ENCODE measurements around the gene NOTCH3.

NOTCH3 gene

DNA sequence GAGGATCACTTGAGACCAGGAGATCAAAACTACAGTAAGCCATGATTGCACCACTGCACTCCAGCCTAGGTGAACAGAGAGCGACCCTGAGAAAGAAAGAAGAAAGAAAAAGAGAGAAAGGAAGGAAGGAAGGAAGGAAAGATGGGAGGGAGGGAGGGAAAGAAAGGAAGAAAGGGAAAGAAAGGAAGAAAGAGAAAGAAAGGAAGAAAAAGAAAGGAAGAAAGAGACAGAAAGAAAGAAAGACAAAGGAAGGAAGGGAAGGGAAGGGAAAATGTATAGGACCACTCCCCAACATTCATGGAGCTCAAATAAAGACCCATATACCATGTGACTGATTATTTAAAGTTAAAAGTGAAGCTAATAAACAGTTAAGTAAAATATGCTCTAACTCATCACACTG is 53.7 kb downstream of the NOTCH3 start:
- H3K4me1 ChIP-seq (ENCODE audit: insufficient read depth, low read length, severe bottlenecking): no peaks in the 10 kb centered on the region
- no peaks in the 10 kb centered on the region for H3F3A ChIP-seq (ENCODE audit: insufficient read depth, low read length)
- no peaks in the 10 kb centered on the region for H3K9me3 ChIP-seq (ENCODE audit: low read length)
- H3K9ac ChIP-seq (ENCODE audit: low read length): no peak overlapping the region
- no peak overlapping the region for H3K4me3 ChIP-seq (ENCODE audit: low read depth, low read length, poor library complexity, severe bottlenecking)
- no peak for TF ChIP-seq EZH2 (IDR thresholded peaks at IDR 0.05; ENCODE audit: borderline replicate concordance, low read length)
- TF ChIP-seq, protein P1, sequence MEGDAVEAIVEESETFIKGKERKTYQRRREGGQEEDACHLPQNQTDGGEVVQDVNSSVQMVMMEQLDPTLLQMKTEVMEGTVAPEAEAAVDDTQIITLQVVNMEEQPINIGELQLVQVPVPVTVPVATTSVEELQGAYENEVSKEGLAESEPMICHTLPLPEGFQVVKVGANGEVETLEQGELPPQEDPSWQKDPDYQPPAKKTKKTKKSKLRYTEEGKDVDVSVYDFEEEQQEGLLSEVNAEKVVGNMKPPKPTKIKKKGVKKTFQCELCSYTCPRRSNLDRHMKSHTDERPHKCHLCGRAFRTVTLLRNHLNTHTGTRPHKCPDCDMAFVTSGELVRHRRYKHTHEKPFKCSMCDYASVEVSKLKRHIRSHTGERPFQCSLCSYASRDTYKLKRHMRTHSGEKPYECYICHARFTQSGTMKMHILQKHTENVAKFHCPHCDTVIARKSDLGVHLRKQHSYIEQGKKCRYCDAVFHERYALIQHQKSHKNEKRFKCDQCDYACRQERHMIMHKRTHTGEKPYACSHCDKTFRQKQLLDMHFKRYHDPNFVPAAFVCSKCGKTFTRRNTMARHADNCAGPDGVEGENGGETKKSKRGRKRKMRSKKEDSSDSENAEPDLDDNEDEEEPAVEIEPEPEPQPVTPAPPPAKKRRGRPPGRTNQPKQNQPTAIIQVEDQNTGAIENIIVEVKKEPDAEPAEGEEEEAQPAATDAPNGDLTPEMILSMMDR (IDR thresholded peaks at IDR 0.05; ENCODE audit: low read length): no peak
- H3K79me2 ChIP-seq (ENCODE audit: insufficient read depth, low read length): no peaks in the 10 kb centered on the region
- no peak overlapping the region for H3K4me2 ChIP-seq (ENCODE audit: low read length)
- H3K27me3 ChIP-seq (ENCODE audit: insufficient read depth, low read length): no peaks in the 10 kb centered on the region
- H3K36me3 ChIP-seq (ENCODE audit: insufficient read depth, low read length): no peaks in the 10 kb centered on the region
- H2AFZ ChIP-seq (ENCODE audit: low read length): no peak overlapping the region
- no peaks in the 10 kb centered on the region for H3K9me2 ChIP-seq (ENCODE audit: low read depth, low read length)
- H3K27ac ChIP-seq (ENCODE audit: low read depth, low read length, poor library complexity, severe bottlenecking): no peak overlapping the region
- H4K20me1 ChIP-seq (ENCODE audit: insufficient read depth, low read length): no peaks in the 10 kb centered on the region

DNA sequence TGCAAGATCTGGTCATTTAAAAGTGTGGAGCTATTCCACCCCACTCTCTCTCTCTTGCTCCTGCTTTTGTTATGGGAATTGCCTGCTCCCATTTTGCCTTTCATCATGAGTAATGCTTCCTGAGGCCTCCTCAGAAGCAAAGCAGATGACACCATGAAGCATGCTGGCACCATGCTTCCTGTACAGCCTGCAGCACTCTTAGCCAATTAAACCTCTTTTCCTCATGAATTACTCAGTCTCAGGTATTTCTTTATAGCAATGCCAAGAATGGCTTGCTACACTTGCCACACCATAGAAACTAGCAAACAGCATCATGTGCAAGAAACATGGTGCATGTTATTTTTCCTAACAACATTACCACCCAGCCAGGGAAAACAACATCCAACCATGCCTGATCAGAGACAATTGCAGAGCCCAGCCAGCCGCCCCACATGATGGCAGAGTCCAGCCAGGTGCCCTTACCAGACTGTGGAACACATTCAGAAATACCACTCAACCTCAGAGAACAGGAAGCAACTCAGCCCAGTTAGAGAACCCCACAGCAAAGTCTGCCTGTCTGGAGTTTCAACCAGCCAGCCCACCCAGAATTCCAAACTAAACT is 56.6 kb downstream of the NOTCH3 start:
- Histone ChIP-seq H3K9me3 (ENCODE audit: low read length) (peaks cover 5% of the 10 kb centered on the region; the same call in 1 of the 2 replicates), H3K4me3 (ENCODE audit: low read depth, low read length, poor library complexity, severe bottlenecking) (no peak overlapping the region), H3K27me3 (ENCODE audit: insufficient read depth, low read length) (no peaks in the 10 kb centered on the region; the same call in 1 of the 2 replicates), H3K9ac (ENCODE audit: low read length) (no peak overlapping the region), H3K4me2 (ENCODE audit: low read length) (no peak overlapping the region), H3K79me2 (ENCODE audit: insufficient read depth, low read length) (no peaks in the 10 kb centered on the region), H3F3A (ENCODE audit: insufficient read depth, low read length) (no peaks in the 10 kb centered on the region), H3K36me3 (ENCODE audit: insufficient read depth, low read length) (no peaks in the 10 kb centered on the region; the same call in 1 of the 2 replicates), H3K27ac (ENCODE audit: low read depth, low read length, poor library complexity, severe bottlenecking) (no peak overlapping the region), H2AFZ (ENCODE audit: low read length) (no peak overlapping the region), H3K4me1 (ENCODE audit: insufficient read depth, low read length, severe bottlenecking) (no peaks in the 10 kb centered on the region), H4K20me1 (ENCODE audit: insufficient read depth, low read length) (no peaks in the 10 kb centered on the region), H3K9me2 (ENCODE audit: low read depth, low read length) (no peaks in the 10 kb centered on the region)
- no peak for TF ChIP-seq EZH2 (IDR thresholded peaks at IDR 0.05; ENCODE audit: borderline replicate concordance, low read length)
- TF ChIP-seq, protein P1 (IDR thresholded peaks at IDR 0.05; ENCODE audit: low read length): no peak

DNA sequence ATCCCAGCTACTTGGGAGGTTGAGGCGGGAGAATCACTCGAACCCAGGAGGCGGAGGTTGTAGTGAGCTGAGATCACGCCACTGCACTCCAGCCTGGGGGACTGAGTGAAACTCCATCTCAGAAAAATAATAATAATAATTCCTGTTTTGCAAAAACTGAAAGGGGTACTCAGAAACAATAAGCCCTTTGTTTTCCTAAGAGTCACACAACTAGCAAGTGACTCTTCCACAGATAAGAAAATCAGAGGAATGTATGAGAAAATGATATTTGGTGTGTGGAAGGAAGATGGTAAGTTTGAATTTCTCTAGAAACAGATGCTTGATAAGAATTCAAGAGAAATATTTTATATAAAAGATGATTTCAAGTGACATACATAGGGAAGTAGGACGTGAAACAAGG is 58.5 kb downstream of the NOTCH3 start:
- Histone ChIP-seq H3K9me2 (ENCODE audit: low read depth, low read length) (no peaks in the 10 kb centered on the region), H3K27me3 (ENCODE audit: insufficient read depth, low read length) (no peaks in the 10 kb centered on the region; the same call in 1 of the 2 replicates), H3F3A (ENCODE audit: insufficient read depth, low read length) (no peaks in the 10 kb centered on the region), H3K36me3 (ENCODE audit: insufficient read depth, low read length) (no peaks in the 10 kb centered on the region; the same call in 1 of the 2 replicates), H4K20me1 (ENCODE audit: insufficient read depth, low read length) (no peaks in the 10 kb centered on the region), H2AFZ (ENCODE audit: low read length) (no peak overlapping the region), H3K4me2 (ENCODE audit: low read length) (no peak overlapping the region), H3K27ac (ENCODE audit: low read depth, low read length, poor library complexity, severe bottlenecking) (no peak overlapping the region), H3K4me3 (ENCODE audit: low read depth, low read length, poor library complexity, severe bottlenecking) (no peak overlapping the region), H3K9ac (ENCODE audit: low read length) (no peak overlapping the region), H3K9me3 (ENCODE audit: low read length) (peaks cover 5% of the 10 kb centered on the region; the same call in 1 of the 2 replicates), H3K4me1 (ENCODE audit: insufficient read depth, low read length, severe bottlenecking) (no peaks in the 10 kb centered on the region), H3K79me2 (ENCODE audit: insufficient read depth, low read length) (no peaks in the 10 kb centered on the region)
- TF ChIP-seq EZH2 (IDR thresholded peaks at IDR 0.05; ENCODE audit: borderline replicate concordance, low read length): no peak
- TF ChIP-seq, protein P1 (IDR thresholded peaks at IDR 0.05; ENCODE audit: low read length): no peak
